Suppressor macrophage treated with lipopolysaccharide for 1 hour (primary cell): ENCODE measurements around the gene FRMD4A.

ENCODE experiments used
- DNase-seq, 3 donors: peaks; one replicate each; pipeline ENCODE4 v3.0.0-alpha.2; 2020 to 2022

Gene FRMD4A

DNA sequence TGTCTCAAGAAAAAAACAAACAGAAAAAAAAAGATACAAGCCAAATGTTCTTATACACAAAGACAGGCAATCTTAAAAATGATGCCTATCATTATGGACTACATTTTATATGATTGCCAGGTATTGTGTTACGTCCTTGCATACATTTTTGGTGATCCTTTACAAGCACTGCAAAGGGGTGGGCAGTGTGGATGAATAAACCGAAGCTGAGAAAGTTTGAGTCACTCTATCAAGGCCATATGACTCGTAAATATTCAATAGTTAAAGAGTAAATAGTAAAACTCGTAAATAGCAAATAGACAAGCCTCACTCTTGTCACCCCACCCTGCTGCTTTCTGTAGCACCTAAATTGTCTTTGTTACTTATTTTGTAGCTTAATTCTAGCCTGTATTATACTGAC lies 326.2 kb downstream of the FRMD4A start:
- no peak for DNase-seq

DNA sequence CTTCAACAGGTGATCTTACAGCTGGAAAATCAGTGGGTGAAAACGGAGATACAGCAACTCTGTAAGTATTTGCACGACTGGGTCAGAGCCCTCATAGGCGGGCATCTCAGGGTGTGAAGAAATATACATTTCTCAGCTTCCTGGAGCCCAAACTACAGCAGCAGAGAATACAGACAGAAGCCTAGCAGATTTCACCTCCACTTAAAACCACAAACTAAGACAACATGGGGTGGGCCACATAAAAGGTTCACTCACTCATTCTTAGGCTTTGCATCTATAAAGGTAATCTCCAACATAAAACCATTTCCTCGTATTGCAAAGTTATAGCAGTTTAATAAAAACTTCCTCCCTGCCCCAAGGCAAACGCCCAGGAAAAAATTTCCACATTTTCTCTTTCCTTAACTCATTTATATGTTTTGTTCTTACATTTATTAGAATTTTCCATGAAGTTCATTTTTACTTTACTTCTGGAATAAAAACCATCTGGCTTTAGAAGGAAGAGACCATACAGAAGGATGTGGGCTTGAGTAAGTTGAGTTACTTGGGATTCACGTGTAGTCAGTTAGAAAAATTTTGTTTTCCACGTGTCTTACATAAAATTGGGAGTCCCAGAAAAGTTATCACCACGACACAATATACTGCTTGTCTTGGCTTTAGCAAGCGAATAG lies 327.1 kb downstream of the FRMD4A start:
- DNase-seq = no peak

DNA sequence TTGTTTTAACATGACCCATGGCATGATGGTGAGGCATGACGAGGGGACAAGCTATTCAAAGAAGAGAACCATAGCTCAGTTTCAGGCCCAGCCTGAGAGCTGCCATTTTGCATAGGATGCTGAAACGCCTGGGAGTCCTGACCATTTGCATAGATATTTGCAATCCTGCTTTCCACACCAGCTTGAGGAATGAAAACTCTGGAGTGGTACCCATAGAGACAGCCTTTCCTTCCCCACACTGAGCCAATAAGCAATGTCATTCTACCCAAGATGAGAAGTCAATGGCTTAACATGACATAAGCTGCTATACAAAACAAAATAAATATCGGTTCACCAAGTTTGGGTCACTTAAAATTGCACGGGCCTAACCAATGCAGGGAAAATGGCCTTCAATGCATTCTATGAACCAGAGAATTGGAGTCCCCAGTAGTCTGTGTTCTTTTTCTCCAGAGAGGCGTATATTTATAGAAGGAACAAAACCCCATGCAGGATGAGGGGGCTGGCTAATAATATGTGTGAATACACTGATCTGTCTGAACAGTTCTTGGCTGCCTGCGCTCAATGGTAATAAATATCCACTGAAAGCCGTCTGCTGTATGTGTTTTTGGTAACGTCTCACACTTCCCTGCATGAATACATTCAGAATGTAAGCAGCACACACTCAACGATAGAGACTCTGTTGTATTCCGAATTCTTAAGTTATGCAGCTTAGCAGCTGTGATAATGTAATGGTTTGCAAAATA lies 329.3 kb downstream of the FRMD4A start:
- no peak for DNase-seq

DNA sequence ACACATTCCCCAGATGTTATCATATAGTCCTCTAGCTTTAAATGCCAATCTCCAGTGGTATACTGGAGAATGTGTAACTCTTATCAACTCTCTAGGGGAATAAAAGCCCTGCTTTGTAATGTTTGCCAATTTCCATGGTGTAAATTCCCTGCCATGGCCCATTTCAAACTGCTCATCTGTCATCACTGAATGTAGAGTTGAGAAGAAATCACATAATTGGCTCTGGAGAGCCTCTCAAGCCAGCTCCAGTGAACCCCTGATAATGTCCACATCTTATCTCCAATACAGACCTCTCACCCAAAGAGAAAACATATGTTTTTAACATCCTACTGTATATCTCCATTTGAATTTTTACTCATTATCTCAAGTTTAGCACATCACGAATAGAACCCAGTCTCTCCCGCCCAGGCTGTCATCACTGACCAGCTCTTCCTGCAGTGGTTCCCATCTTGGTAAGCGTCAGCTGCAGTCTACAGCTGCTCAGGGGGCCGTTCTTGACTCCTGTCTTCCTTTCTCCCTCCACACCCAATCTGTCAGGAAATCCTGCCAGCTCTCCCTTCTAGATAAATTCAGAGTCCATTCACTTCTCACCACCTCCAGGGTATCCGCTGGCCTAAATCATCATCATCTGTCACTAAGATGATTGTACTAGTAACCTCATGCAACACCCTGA lies 332.4 kb downstream of the FRMD4A start:
- DNase-seq = no peak

DNA sequence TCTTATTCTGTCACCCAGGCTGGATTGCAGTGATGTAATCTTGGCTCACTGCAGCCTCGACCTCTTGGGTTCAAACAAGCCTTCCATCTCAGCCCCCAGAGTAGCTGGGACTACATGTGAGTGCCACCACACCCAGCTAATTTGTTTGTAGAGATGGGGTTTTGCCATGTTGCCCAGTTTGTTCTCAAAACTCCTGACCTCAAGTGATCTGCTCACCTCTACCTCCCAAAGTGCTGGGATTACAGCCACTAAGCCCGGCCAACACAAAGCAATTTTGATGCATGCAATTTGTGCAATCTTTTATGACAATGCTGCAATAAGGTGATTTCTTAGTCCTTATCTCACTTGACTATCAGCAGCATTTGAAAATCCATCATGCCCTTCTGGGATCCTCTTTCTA lies 333.1 kb downstream of the FRMD4A start:
- DNase-seq = no peak

DNA sequence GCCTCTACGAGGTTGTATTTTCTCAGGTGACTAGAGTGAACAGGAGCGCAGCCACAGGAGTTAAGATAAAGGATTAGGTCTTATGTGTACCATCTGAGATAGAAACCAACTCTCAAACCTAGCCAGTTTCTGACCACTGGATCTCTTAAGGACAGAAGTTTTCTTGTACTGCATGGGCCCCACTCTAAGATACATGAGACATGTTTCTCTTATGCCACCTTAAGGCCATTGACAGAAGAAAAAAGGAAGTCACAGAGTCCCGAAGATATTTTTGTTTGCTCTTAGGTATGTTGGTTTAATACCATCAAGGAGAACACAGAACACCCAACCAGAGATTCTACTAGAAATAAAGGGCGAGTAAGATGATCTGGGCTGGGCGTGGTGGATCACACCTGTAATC lies 335.8 kb downstream of the FRMD4A start:
- peak in 2 of 3 donors; percentile 26 to 27 for DNase-seq

DNA sequence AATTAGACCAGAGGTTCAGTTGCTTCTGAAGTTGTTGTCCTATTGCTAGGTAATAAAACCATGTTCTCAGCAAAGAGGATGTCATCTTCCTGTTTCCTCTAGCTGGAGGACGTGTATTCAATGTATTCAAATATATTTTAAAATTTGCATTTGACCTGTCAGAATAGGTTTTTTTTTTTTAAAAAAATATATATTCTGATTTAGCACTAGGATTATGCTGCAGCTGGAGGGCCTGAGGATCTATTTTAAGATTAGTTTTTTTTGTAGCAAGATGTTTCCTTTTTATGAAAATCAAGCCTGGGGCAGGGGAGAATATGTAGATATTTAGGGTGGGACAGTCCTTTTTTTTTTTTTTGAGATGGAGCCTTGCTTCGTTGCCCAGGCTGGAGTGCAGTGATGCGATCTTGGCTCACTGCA lies 337.0 kb downstream of the FRMD4A start:
- DNase-seq = no peak

DNA sequence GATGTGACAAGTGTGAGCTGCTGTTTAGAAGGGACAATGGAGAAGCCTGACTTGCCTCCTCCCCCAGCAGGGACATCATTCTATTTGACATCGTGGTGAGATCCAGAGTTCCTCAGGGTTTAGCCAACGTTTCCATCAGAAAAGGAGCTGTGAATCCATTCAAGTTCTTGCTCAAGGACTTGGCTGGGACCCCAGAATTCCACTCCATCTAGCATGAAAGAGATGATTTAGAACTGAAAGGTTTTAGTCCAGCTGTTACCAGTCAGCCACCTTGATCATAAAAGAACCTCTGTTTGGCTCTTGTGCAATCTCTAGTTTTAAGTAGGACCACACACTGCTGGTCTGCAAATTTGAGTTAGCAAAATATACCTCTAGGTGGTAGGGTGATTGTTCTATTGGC lies 337.6 kb downstream of the FRMD4A start:
- DNase-seq = no peak

DNA sequence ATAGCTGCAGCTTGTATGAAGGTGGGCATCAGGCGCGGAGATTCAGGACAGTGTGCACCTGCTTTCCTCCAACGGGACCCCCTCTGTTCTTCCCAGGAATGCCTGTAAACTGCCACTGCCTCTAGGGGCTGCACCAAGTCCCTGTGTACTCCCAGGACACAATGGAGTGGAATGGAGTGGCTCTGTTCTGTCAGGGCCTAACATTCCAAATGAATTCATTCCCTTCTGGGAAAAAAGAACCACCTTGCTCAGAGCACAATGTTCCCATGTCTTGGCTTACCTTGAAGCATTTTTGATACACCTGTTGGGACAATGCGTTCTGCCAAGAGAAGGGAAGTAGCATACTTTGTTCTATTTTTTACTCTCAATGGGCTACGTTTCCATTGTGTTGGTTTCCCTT lies 339.4 kb downstream of the FRMD4A start:
- no peak for DNase-seq

DNA sequence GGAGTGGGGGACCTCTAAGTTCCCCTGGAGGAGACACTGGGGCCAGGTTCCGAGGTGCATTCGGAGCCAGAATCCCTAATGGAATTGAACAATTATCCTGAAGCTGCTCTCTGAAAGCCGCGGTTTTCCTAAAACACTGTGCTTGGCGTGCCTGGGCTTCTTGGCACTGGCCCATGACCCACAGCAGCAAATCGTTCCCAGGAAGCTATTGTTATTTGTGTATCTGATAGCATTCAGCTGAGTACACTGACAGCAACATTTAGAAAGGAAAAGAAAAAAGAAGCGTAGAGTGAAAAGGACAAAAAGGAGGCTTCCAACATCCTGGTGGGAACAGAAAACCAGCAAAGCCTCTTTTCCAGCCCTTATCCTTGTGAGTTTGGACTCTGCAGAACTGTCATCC lies 339.8 kb downstream of the FRMD4A start:
- DNase-seq = no peak

DNA sequence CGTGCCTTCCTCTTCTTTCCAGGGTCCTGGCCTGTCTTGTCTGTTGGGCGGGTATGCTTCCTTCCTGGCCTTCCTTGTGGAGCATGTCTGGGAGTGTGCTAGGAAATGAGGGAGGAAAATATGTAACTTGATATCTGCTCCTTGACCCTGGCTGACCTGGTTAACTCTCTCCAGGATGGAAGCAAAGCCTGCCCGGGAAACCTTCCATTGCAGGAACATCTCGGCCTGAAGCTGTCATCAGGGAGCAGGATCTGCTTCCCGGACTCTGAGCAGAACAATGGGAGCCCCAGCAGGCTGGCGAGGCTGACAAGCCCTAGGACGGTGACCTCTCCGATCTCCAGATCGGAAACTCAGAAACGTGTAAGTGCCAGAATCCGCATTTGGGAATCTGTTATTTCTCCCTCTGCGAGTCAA lies 340.3 kb downstream of the FRMD4A start:
- DNase-seq = no peak

DNA sequence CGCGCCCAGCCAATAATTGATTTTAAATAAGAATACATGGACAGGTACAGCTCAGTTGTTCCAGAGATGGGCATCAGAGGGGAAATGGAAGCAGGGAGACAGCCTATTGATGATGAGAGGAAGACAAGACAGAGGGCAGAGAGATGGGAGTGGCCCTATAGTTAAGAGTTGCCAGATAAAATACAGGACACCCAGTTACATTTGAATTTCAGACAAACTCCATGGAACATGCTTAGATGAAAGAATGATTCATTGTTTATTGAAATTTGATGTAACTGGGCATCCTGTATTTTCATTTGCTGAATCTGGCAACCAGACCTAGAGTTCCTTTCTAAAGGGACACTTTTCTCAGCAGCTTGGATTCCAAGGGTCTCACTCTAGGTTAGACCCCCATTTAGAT lies 341.1 kb downstream of the FRMD4A start:
- no peak for DNase-seq

DNA sequence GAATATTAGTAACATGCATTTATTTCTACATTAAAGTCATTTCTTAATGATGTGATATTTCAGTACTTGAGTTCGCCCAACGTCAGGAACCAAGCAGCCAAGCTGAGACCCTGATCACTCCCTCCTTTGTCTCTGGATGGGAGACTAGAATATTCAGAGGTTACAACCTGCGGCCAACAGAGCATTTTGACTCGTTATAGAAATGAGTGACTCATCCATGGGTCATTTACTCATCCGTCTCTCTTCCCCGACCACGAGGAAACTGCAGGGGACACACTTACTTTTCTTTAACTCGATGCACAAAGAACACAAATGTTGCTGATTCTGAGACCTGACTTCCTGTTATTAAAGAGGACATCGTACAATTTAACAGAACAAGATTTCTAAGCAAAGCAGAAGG lies 343.3 kb downstream of the FRMD4A start:
- DNase-seq = peak; percentile 47 to 68 (median 52)

DNA sequence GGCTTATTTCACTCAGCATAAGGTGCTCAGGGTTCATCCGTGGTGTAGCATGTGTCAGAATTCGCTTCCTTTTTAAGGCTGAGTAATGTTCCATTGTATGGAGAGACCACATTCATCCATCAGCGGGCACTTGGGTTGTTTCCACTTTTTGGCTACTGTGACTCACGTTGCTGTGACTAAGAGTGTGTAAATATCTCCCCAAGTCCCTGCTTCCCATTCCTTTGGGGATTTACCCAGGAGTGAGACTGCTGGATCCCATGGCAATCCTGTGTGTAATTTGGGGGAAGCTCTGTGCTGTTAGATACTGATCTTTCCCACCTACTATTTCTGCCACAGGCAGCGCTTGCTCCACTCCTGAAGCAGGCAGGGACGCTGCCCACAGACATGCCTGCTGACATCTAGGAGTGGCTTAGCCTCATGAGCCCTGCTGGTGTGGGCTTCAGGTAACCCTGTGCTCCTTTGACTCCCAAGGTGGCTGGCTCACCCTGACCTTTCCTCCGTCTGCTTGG lies 346.0 kb downstream of the FRMD4A start:
- DNase-seq = peak; percentile 85 to 97 (median 91)

DNA sequence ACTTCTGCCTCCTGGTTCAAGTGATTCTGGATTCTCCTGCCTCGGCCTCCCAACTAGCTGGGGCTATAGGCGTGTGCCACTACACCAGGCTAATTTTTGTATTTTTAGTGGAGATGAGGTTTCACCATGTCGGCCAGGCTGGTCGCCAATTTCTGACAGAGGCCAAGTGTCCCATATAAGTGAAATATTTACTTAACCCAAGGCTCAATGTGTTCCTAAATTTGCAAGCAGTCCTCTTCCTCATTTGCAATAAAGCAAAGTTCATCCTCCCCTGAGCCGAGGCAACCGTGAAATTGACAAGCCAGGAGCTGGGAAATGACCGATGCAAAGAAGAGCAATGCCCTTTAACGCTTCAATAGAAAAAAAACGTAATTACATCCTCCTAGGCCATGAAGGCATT lies 347.7 kb downstream of the FRMD4A start:
- no peak for DNase-seq

DNA sequence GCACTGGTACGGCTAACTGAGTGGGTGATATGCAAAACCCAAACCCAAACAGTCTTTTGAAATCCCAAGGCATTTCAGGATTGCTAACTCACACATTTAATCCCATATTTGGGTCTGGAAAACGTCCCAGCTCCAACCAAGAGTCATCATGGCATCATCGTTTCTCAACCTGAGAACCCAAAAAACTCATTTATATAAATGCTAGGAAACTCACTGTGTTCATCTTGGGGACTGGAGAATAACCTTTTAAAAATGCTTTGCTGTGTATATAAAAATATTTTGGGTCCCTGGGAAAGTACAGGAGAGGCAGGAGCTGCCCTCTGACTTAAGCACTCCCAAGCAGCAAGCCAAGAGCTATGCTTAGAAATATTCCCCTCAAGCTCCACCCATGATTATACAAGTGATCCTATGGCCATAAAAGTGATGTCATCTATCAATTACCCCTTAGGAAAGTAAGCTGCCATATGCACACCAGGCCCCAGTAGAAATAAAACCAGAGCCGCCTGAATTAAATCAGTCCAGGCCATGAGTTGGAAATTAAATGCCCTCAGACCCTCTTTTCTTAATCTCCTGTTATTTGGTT lies 352.1 kb downstream of the FRMD4A start:
- DNase-seq = peak in 1 of 3 donors; percentile 23

DNA sequence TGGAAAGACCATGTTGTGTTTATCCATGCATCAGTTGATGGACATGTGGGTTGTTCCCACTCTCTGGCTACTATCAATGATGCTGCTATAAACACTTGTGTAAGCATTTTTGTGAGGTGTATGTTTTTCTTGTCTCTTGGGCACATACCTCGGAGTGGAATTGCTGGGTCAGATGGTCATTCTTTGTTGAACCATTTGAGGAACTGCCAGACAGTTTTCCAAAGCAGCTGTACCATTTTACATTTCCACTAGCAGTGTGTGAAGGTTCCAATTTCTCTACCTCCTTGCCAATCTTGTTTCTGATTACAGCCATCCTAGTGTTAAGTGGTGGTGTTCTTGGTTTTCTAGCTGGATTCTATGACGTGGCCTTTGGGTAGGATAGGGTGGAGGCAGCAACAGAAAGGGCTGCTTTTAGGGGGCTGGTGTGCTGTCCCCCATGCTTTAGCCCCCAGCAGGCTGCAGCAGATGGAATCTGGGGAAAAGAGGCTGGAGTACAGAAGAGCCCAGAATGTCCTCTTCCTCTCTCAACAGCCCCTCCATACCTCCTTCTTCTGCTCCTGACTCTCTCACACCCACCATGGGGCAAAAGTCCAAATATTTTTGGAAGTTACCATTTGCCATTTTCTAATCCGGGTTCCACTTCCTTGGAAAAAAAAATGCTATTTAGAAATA lies 352.7 kb downstream of the FRMD4A start:
- DNase-seq = no peak

DNA sequence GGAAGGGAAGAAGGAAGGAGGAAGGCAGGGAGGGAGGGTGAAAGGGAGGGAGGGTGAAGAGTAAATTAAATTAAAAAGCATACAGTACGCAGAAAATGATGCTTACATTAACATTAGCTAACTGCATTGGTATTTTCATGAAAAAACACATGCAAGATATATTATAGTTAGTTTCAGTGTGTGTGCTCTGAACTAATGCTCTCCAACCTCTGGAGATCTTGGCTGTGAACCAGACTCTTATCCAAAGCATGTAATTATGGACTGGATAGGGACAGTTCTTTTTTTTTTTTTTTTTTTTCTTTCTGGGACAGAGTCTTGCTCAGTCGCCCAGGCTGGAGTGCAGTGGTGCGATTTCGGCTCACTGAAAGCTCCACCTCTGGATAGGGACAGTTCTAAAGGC lies 357.0 kb downstream of the FRMD4A start:
- no peak for DNase-seq

DNA sequence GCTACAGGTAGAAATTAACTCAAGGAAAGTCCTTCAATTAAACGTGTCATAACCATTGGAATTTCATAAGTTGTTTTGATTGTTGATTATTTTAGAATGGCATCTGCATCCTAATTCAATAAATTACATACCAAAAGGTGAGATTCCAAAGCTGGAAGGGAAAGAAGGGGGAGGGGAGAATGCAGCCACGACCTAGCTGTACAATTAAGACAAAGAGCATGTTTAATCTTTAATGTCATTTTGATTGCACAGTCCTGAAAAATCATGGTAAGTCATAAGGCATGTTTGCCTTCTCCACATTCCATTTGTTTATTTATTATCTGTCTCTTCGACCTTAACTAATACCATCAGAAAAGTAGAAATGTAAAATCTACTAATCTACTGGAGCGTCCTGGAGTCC lies 358.1 kb downstream of the FRMD4A start:
- no peak for DNase-seq

DNA sequence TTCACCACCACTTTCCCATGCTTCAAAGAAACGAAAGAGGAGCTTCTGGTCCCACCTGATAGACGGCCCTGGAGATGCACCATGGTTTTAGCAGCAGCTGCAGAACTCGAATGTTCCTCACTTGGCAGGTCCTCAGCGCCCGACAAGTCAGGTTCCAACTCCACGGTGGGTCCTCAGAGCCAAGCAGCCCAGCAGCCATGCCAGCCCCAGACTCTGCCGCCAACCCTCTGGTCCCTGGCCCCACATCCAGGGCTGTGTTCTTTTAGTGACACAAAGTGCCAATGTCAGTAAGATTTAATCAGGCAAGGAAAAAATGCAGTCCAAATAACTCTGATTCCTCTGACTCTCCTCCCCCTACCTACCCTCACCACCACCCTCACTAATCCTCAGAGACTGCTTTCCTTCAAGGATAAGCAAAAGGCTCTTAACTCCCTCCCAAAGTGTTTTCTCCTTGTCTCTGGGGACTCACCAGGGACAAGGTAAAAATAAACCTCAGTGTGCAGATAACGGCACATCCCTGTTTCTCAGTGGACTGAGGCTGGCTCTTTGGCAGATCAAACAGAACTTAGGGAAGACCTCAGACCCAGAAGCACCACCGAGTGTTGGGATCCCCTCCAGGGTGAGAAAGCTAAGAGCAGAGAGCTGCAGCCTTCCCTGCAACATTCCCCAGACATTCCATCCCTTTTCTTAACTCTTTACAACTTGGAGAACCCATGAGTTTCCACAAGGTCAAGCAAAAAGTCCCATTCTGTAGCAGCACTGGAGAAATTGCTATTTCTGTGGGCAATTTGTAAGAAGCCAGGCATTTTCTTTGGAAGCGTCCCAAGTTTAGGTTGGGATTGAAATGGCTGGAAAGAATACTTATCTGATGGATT lies 358.9 kb downstream of the FRMD4A start:
- no peak for DNase-seq

DNA sequence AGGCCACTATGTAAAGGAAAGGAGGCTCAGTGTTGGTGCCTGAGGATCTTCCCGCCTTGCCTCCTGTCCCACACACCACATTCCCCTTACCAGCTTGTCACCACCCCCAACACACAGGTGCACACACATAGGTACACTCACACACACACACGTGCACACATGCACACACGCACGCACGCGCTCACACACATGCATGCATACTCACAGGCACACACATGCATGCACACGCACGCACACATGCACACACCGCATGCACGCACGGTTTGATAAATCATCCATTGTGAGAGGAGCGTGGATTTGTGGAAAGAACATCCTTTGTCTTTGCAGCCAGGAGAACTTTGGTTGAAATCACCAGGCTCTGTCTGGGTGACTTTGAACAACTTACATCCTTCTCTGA lies 359.8 kb downstream of the FRMD4A start:
- no peak for DNase-seq
